HG03520 (cell line): Measurements from ENCODE around the gene SCUBE1.

Experiments used
- ATAC-seq: cut with Tn5 transposase; IDR thresholded peaks from one replicate; pipeline ENCODE4 v1.9.1; 2021; ENCODE audit warnings: mild to moderate bottlenecking, moderate library complexity; ENCODE audit not compliant: unreplicated experiment

The SCUBE1 gene

DNA sequence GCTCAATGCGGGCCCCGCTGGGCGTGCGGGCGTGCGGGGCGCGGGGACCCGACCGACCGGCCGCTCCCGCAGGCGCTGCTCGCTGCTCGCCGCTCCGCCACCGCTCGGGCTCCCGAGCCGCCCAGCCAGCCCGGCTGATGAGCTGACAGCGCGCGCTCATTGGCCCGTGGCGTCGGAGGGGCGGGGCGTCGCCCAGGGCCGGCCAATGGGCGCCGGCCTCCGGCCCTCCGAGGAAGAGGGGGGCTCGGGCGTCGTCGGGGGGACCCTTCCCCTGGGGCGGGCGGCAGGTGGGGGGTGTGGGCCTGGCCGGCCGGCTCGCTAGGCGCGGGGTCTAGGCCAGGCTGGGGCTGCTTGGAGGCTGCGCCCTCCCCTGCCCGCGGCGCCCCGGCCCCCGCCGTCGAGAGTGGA, at the start of gene SCUBE1:
Gene SCUBE1 (minus strand): TSS at position 111 of the 408 bp plus-strand sequence. CDS start 111 bp downstream, outside the sequence.
- ATAC-seq, result no peak

DNA sequence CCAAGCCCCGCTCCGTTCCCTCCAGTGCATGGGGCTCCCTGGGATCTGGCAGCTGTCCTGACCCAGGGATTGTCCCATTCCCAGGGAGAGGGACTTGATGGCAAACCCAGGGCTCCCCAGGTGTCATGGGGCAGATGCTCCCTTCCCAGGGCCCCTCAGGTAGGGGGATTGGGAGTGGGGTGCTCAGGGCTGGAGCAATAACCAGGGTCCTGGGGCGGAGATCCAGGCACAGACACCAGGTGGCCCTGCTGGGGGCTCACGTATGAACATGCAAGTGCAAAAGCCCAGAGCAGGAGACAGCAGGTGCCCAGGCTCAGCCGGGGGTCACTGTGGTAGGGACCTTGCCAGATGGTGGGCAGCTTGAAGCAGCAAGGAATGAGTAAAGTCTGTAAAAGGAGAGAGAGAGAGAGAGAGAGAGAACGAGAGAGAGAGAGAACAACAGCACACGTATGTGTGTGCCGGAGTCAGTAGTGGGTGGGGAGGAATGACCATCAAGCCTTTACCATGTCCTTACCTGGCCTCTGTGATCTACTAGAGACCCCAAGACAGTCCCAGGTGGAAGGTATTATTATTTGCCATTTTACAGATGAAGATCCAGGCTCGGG, 49.3 kb upstream of the SCUBE1 start:
- ATAC-seq, result no peak

DNA sequence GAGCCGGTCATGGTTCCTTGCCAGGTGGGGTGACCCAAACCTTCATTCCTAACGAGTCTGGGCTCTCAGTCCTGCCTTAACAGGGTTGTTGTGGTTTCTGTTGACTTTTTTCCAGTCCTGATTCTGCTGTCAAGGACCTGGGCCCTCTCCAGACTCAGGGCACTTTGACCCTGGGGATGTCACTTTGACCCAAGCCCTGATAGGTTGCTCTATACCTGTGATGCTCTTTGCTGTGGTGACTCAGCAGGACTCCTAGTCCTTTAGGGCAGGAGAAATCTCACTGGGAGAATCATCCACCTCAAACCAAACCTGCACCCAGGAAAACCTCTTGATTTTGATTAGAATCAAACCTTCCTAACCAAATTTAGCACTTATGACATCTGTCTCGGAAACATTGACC, 48.1 kb upstream of the SCUBE1 start:
- no peak for ATAC-seq

- ATAC-seq, result no peak
Measured at GRCh38 chr22:43390872-43391271, 47.7 kb upstream of the SCUBE1 start.

- ATAC-seq, result no peak
Measured at GRCh38 chr22:43390166-43390565, 47.0 kb upstream of the SCUBE1 start.

- ATAC-seq, result no peak
Measured at GRCh38 chr22:43389227-43389836, 46.2 kb upstream of the SCUBE1 start.

DNA sequence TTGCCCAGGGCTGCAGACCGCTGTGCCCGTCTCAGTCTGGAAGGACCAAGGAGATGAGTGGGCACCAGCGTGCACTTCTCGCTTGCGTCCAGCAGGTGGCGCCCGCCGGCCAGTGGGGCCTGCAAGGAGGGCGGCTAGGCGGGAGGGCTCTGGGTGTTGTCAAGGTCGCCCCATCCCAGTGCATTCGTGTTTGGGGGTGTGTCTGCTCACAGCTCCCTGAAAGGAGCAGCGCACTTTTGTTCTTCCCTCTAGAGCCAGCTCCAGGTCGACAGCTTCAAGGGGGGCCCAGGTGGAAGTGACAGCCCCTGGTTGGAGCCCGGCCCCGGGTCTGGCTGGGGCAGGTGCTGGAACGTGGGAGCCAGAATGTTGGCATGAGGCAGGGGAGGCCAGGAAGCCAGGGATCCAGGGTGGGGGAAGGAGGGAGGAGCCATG, 45.3 kb upstream of the SCUBE1 start:
- no peak for ATAC-seq

- no peak for ATAC-seq
Measured at GRCh38 chr22:43387815-43388214, 44.6 kb upstream of the SCUBE1 start.

DNA sequence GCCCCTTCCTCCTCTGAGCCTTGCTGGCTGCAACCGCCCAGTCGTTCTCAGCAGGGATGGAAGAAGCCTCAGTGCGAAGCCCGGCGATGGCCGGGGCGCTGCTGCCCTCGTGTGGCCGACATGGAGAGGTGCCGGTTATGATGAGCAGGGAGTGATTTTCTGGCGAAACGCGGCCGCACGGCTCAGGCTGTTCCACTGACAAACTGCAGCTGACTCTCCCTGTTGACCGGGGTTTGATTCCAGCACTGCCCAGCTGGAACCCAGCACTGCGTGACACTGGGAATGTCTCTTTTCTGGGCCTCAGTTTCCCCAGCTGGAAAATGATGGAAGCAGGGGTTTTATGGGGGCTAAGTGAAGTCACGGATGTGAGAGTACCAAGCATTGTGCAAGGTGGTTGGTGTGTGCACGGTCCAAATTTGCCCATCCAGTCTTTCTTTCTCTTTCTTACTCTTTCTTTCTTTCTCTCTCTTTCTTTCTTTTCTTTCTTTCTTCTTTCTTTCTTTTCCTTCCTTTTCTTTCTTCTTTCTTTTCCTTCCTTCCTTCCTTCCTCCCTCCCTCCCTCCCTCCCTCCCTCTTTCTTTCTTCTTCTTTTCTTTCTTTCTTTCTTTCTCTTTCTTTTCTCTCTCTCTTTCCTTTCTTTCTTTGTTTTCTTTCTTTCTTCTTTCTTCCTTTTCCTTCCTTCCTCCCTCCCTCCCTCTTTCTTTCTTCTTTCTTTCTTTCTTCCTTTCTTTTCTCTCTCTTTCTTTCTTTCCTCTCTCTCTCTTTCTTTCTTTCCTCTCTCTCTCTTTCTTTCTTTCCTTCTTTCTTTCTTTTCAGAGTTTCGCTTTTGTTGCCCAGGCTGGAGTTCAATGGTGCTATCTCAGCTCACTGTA, 42.8 kb upstream of the SCUBE1 start:
- ATAC-seq, result no peak

GRCh38 chr22:43384863-43385262, 41.7 kb upstream of the SCUBE1 start:
- ATAC-seq, result no peak

- ATAC-seq, result no peak
Measured at GRCh38 chr22:43381693-43382092, 38.5 kb upstream of the SCUBE1 start.

GRCh38 chr22:43377896-43378704, 34.9 kb upstream of the SCUBE1 start:
- peak; percentile 64 for ATAC-seq

DNA sequence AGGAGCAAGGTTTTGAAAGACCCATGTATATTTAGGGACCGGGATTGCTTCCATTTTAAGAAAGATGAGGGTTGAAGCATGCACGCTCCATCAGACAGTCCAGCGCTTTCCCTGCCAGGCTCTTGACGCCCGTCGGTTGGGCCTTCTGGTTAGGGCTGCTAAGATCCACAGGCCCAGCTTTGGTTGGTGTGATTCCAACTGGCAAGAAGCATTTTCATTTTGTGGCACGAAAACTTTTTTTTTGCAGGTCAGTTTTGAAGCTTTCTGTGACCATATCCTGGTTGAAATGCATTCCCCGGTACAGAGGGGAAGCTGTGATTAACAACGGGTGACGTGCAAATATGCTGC, 34.4 kb upstream of the SCUBE1 start:
- ATAC-seq, result no peak

- ATAC-seq, result no peak
Measured at GRCh38 chr22:43376765-43377547, 33.8 kb upstream of the SCUBE1 start.

DNA sequence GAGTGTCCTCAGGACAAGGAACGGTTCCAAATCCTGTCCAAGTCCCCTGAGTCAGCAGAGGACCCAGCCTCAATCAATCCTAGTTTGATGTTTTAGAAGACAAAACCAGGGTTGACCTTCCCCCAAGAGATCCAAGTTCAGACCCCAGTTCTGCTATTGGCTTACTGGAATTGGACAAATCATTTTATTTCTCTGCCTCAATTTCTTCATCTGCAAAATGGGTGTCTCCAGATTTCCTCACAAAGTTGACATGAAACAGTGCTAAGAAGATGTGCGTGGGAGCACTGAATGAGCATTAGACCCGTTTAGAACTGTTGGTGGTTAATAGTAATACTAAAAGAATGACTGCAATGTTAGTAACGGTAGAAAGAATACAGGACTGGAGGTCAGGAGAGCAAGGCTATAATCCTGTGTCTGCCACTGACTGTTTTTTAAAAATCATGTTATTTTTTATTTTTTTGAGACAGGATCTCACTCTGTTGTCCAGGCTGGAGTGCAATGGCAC, 32.8 kb upstream of the SCUBE1 start:
- ATAC-seq, result no peak

- no peak for ATAC-seq
Measured at GRCh38 chr22:43370036-43370435, 26.9 kb upstream of the SCUBE1 start.

- no peak for ATAC-seq
Measured at GRCh38 chr22:43365715-43366440, 22.7 kb upstream of the SCUBE1 start.

GRCh38 chr22:43364169-43364435, 20.9 kb upstream of the SCUBE1 start:
- ATAC-seq, result no peak

DNA sequence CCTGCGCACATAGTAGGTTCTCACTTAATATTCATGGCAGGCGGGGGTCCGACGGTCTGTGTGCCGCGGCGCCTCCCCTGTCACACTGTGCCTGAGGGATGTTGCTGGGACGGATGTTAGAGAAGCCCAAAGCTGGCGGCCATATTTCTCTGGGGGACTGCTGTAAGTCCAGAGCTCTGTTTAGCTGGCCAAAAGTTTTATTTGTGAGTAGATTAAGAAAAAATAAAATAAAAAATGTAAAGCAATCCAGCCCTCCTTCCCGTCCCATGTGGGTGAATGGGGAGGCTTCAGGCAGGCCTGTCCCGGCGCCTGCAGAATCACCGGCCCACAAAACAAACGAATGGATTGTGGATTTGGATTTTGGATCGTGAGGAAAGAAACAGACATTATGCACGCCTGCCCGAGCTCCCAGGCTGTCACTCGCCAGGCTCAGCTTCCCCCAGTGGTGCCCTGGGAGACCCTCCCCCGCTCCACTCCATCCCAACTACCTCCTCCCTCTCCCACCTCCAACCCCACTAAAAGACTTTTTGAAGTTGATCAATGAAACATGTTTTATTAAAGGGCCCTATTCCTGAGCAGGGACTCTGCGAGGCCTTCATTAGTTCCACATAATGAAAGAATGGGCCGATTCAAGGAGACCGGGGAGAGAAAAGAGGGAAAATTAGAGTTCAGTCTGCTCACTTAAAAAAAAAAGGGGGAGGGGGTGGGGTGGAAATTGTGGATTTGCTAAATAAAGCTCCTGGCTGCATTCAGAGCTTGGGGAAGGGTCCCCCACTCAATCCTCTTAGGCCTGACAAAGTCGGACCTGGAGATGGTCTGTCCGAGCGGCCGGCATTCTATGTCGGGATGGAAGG, 20.4 kb upstream of the SCUBE1 start:
- ATAC-seq, result no peak
